Measurements from ENCODE around the gene HSDL1. TPM values are rescaled to one million over a fixed set of nuclear protein-coding genes. Genes with fewer than 3 reads are reported as not detected.

Gene HSDL1
- total and polyA plus RNA-seq, 2 donors (not counting 1 experiment from before 2014, with no cell fraction given), result 23.6 to 24.8 TPM

- Histone ChIP-seq H3K9ac (ENCODE audit: insufficient read depth, low read length) (no peak overlapping the region), H3K9me3 (ENCODE audit: control insufficient read depth, insufficient read depth, low read depth, low read length) (no peaks in the 10 kb centered on the region), H3K36me3 (ENCODE audit: control insufficient read depth, insufficient read depth, low read length) (peaks cover 2% of the 10 kb centered on the region), H3K79me2 (ENCODE audit: control insufficient read depth, insufficient read depth, low read length) (no peaks in the 10 kb centered on the region), H2AFZ (ENCODE audit: low read length) (no peak overlapping the region), H3K27me3 (ENCODE audit: control insufficient read depth, insufficient read depth, low read length) (no peaks in the 10 kb centered on the region), H3K27ac (ENCODE audit: insufficient read depth, low read length) (no peak overlapping the region), H3K4me2 (ENCODE audit: extremely low read depth, insufficient read depth, low read length) (no peak overlapping the region), H3K4me1 (ENCODE audit: control insufficient read depth, extremely low read depth, insufficient read depth, low read length) (no peaks in the 10 kb centered on the region), H4K20me1 (ENCODE audit: control insufficient read depth, extremely low read depth, insufficient read depth, low read length) (no peaks in the 10 kb centered on the region), H3K4me3 (replicated peaks in 1 of 4; ENCODE audit: control extremely low read depth in 1 of 4, insufficient read depth in 1 of 4, low read depth in 3 of 4, low read length in 4 of 4) (no peak overlapping the region)
- no peak for DNase-seq (ENCODE audit: low read depth in 2 of 2)
- TF ChIP-seq EZH2 (IDR thresholded peaks at IDR 0.05; ENCODE audit: low read length, missing control alignments), result no peak
- TF ChIP-seq, protein P1, sequence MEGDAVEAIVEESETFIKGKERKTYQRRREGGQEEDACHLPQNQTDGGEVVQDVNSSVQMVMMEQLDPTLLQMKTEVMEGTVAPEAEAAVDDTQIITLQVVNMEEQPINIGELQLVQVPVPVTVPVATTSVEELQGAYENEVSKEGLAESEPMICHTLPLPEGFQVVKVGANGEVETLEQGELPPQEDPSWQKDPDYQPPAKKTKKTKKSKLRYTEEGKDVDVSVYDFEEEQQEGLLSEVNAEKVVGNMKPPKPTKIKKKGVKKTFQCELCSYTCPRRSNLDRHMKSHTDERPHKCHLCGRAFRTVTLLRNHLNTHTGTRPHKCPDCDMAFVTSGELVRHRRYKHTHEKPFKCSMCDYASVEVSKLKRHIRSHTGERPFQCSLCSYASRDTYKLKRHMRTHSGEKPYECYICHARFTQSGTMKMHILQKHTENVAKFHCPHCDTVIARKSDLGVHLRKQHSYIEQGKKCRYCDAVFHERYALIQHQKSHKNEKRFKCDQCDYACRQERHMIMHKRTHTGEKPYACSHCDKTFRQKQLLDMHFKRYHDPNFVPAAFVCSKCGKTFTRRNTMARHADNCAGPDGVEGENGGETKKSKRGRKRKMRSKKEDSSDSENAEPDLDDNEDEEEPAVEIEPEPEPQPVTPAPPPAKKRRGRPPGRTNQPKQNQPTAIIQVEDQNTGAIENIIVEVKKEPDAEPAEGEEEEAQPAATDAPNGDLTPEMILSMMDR (conservative IDR thresholded peaks at IDR 0.05 in 1 of 2, IDR thresholded peaks at IDR 0.05 in 1 of 2; ENCODE audit: low read depth in 1 of 2, low read length in 2 of 2), result no peak
Measured at GRCh38 chr16:84132527-84133285, 12.3 kb downstream of the HSDL1 start.

GRCh38 chr16:84131117-84131516 is 13.9 kb downstream of the HSDL1 start:
- Histone ChIP-seq H3K27me3 (ENCODE audit: control insufficient read depth, insufficient read depth, low read length) (no peaks in the 10 kb centered on the region), H3K27ac (ENCODE audit: insufficient read depth, low read length) (no peak overlapping the region), H4K20me1 (ENCODE audit: control insufficient read depth, extremely low read depth, insufficient read depth, low read length) (no peaks in the 10 kb centered on the region), H3K4me3 (replicated peaks in 1 of 4; ENCODE audit: control extremely low read depth in 1 of 4, insufficient read depth in 1 of 4, low read depth in 3 of 4, low read length in 4 of 4) (no peak overlapping the region), H3K36me3 (ENCODE audit: control insufficient read depth, insufficient read depth, low read length) (peaks cover 2% of the 10 kb centered on the region), H3K9me3 (ENCODE audit: control insufficient read depth, insufficient read depth, low read depth, low read length) (no peaks in the 10 kb centered on the region), H3K4me1 (ENCODE audit: control insufficient read depth, extremely low read depth, insufficient read depth, low read length) (no peaks in the 10 kb centered on the region), H2AFZ (ENCODE audit: low read length) (no peak overlapping the region), H3K4me2 (ENCODE audit: extremely low read depth, insufficient read depth, low read length) (no peak overlapping the region), H3K9ac (ENCODE audit: insufficient read depth, low read length) (no peak overlapping the region), H3K79me2 (ENCODE audit: control insufficient read depth, insufficient read depth, low read length) (no peaks in the 10 kb centered on the region)
- DNase-seq (ENCODE audit: low read depth in 2 of 2), result no peak
- TF ChIP-seq, protein P1 (conservative IDR thresholded peaks at IDR 0.05 in 1 of 2, IDR thresholded peaks at IDR 0.05 in 1 of 2; ENCODE audit: low read depth in 1 of 2, low read length in 2 of 2), result no peak
- no peak for TF ChIP-seq EZH2 (IDR thresholded peaks at IDR 0.05; ENCODE audit: low read length, missing control alignments)

DNA sequence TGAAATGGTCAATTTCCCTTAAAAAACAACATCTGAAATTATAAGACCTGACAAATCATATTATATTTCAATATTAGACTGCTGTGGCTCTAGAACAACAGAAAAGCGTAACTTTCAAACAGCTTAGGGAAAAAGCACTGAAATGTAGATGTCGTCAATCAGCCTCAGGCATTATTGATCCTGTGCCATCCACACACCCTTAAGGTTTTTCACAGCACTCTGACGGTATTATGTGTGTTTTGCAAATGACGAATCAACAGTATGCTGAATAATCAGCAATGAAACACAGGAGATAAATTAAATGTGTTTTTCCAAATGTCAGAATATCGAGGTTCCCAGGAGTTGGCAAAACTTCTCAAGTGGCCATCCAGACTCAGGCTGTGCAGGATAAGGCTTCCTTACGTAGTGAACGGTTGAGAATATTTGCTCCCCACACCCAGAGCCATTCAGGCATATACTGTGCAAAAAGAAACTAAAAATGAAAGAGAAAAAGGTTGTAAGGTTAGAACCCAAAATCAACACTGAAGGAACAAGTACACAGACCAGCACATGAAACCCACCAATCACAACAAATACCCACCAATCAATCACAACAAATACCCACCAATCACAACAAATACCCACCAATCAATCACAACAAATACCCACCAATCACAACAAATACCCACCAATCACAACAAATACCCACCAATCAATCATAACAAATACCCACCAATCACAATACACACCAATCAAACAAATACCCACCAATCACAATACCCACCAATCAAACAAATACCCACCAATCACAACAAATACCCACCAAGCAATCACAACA is 20.5 kb downstream of the HSDL1 start:
- Histone ChIP-seq H3K4me3 (replicated peaks in 1 of 4; ENCODE audit: control extremely low read depth in 1 of 4, insufficient read depth in 1 of 4, low read depth in 3 of 4, low read length in 4 of 4) (no peak overlapping the region), H3K27ac (ENCODE audit: insufficient read depth, low read length) (no peak overlapping the region), H4K20me1 (ENCODE audit: control insufficient read depth, extremely low read depth, insufficient read depth, low read length) (no peaks in the 10 kb centered on the region), H3K27me3 (ENCODE audit: control insufficient read depth, insufficient read depth, low read length) (no peaks in the 10 kb centered on the region), H3K79me2 (ENCODE audit: control insufficient read depth, insufficient read depth, low read length) (no peaks in the 10 kb centered on the region), H3K4me2 (ENCODE audit: extremely low read depth, insufficient read depth, low read length) (no peak overlapping the region), H3K4me1 (ENCODE audit: control insufficient read depth, extremely low read depth, insufficient read depth, low read length) (no peaks in the 10 kb centered on the region), H3K9me3 (ENCODE audit: control insufficient read depth, insufficient read depth, low read depth, low read length) (no peaks in the 10 kb centered on the region), H2AFZ (ENCODE audit: low read length) (no peak overlapping the region), H3K36me3 (ENCODE audit: control insufficient read depth, insufficient read depth, low read length) (peaks cover 6% of the 10 kb centered on the region), H3K9ac (ENCODE audit: insufficient read depth, low read length) (no peak overlapping the region)
- no peak for DNase-seq (ENCODE audit: low read depth in 2 of 2)
- TF ChIP-seq, protein P1 (conservative IDR thresholded peaks at IDR 0.05 in 1 of 2, IDR thresholded peaks at IDR 0.05 in 1 of 2; ENCODE audit: low read depth in 1 of 2, low read length in 2 of 2), result no peak
- TF ChIP-seq EZH2 (IDR thresholded peaks at IDR 0.05; ENCODE audit: low read length, missing control alignments), result no peak

All from fibroblast of lung (primary cell).